GM21423 (cell line): Measurements from ENCODE around the gene GP1BB.

Experiments
- ATAC-seq: cut with Tn5 transposase; IDR thresholded peaks from one replicate; pipeline ENCODE4 v1.9.1; 2021; ENCODE audit warnings: mild to moderate bottlenecking, moderate library complexity; ENCODE audit not compliant: unreplicated experiment

GP1BB gene

DNA sequence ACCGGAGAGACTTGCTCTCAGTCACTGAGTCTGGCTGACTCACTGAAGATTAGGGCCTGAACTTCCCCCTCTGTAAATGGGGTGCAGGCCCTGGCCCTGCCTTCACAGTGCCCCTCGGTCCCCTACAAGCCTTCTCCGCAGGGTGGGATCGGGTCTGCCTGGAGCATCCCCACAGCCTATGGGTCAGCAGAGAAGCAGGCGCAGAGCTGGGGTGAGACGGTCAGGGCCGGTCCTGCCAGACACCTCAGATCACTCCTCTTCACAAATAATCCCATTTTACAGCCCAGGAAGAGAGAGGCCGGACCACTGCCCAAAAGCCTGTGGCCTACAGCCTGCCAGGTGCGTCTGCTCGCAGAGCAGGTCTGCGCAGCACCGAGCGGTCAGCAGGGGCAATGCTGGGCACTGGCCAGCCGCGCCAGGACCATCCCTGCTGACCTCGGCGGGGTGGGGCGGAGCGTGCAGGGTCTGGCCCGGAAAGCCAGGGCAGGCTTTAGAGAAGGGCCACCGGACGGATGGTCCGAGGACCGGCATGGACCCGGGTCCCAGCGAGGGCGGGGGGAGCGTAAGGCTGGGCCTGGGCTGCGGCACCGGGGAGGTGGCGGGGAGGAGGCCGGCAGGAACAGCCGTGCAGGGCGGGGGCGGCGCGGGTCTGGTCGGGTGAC is 9.6 kb upstream of the GP1BB start:
- ATAC-seq: no peak

- ATAC-seq: no peak
Measured at GRCh38 chr22:19714312-19715187, 8.8 kb upstream of the GP1BB start, which contains the start of gene SEPTIN5. Gene SEPTIN5, plus strand, starts transcription at chr22:19714503. Its CDS starts 86 bp downstream, at chr22:19714589.

GRCh38 chr22:19715188-19715930 is 8.0 kb upstream of the GP1BB start:
- no peak for ATAC-seq

GRCh38 chr22:19716041-19716828 is 7.1 kb upstream of the GP1BB start:
- no peak for ATAC-seq

GRCh38 chr22:19716829-19717105 is 6.6 kb upstream of the GP1BB start:
- ATAC-seq: no peak

DNA sequence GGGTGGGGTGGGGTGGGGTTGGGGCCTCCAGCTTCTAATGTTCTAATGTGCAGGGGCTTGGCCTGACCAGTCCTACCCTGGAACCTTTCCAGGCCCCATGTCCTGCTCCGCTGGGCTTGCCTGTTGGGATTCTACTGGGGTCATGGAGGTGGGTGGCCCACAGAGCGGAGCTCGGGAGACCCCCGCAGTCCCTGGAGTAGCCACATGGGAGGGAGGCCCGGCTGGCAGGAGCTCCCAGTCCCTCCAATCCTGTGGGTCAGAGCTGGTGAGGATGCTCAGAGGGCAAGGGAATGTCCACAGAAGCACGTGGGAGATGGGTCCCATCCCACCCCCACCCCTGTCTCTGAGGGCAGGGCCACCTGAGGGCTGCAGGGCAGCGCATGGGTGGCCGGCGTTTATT is 6.2 kb upstream of the GP1BB start:
- ATAC-seq: no peak

DNA sequence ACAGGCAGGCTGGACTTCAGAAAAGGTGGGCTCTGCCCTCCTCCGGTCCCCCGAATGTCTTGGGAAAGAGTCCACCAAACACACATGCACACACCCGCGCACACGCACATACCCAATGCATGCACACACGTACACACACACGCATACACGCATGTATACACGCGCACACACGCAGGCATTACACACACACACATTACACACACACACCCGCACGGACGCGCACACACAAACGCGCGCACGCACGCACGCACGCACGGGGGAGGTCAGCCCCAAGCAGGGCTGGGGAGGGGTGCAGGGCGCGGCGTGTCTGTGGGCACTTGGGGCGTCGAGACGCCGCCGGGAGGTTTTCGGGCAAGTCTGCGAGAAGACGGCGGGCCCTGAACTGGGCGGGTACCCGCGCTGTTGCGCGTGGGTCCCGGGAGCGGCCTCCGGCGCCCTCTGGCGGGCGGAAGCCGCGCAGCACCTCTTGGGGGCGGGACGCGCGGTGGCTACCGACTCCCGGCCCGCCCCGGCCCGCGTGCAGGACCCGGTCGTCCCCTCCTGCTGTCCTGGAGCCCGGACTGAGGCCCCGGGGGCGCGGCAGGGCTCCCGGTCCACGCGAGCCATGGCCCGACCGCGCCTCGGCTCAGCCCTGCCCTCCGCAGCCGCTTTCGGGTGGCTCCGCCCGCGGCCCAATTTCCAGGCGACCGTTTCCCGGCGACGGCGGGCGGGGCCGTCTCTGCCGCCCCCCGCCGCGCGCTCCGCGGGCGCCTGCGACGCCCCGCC is 5.5 kb upstream of the GP1BB start:
- peak; percentile 48 for ATAC-seq

GRCh38 chr22:19718456-19719049 is 4.8 kb upstream of the GP1BB start:
- ATAC-seq: no peak

GRCh38 chr22:19719050-19719482 is 4.3 kb upstream of the GP1BB start:
- no peak for ATAC-seq

GRCh38 chr22:19719488-19720021 is 3.8 kb upstream of the GP1BB start:
- ATAC-seq: no peak

GRCh38 chr22:19720150-19720827 is 3.0 kb upstream of the GP1BB start:
- ATAC-seq: no peak

DNA sequence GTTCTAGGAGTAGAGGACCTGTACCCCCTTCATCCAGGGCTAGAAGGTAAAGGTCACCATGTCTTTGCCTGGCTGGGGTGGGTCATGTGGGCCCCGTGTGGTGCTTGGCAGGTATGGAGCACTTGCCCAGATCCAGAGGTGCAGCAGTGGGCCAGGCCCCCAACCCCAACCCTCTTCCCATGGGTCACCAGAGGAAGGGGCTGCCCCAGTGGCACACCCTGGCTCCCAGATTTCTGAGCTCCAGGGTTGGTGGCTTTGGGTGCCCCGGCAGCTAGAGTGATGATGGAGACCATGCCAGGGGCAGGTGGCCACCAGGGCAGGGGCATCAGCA is 2.4 kb upstream of the GP1BB start:
- no peak for ATAC-seq

DNA sequence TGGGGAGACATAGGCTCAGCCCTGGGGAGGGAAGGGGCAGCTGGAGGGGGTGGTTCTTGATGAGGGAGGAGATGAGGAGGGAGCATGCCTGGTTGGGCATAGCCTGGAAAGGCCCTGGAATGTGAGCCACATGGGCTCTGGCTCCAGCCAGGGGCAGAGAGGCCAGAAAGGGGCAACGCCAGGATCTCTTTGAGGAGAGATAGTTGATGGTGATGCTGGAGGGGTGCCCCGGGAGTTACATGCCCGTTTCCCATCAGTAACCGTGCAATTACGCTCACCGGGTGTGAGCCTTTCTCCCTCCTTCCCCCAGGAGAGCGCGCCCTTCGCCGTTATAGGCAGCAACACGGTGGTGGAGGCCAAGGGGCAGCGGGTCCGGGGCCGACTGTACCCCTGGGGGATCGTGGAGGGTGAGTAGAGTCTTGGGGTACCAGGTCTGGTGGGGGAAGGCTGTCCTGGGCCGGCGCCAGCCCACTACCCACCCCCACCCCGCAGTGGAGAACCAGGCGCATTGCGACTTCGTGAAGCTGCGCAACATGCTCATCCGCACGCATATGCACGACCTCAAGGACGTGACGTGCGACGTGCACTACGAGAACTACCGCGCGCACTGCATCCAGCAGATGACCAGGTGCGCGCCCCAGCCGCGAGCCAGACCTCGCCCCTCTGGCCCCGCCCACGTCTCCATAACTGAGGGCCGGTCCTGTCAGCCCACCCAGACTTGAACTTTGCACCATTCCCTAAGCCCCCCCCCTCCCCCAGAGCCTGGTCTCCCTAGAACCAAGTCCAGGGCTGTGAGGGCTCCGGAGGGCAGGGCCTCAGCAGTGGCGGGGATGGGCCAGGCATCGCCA is 1.8 kb upstream of the GP1BB start:
- no peak for ATAC-seq

GRCh38 chr22:19722178-19722981 is 959 bp upstream of the GP1BB start:
- ATAC-seq: no peak

DNA sequence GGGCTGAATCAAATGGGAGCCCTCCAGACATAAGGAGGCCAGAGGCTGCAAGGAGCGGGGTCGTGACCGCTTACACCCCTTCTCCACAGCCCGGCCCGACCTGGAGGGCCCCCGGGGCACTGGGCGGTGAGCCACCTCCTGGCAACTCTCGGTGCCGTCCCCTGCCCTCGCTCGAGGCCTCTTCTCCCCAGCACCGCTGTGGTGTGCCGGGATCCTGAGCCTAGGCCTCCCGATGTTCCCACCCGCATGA is 432 bp upstream of the GP1BB start:
- no peak for ATAC-seq

- no peak for ATAC-seq
Measured at GRCh38 chr22:19723983-19724827, 866 bp downstream of the GP1BB start.
